ENCODE data around the gene LAMA2.

The LAMA2 gene

DNA sequence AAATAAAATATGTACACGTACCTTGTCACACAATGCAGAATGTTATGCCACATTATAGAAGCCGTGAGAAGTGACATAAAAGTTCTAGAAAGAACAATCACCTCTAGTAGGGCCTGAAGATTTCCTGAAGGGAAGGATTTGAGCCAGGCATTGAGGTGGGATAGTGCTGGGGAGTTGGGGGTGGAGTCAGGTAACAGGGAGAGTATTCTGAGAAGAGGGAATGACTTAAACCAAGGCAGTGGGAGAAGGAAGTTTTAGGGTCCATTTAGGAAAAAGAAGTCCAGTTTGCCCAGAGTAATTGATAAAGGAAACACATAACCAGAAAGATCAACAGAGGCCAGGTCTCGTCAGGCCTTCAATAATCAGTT is 564.2 kb downstream of the LAMA2 start:
- TF ChIP-seq, protein P1, sequence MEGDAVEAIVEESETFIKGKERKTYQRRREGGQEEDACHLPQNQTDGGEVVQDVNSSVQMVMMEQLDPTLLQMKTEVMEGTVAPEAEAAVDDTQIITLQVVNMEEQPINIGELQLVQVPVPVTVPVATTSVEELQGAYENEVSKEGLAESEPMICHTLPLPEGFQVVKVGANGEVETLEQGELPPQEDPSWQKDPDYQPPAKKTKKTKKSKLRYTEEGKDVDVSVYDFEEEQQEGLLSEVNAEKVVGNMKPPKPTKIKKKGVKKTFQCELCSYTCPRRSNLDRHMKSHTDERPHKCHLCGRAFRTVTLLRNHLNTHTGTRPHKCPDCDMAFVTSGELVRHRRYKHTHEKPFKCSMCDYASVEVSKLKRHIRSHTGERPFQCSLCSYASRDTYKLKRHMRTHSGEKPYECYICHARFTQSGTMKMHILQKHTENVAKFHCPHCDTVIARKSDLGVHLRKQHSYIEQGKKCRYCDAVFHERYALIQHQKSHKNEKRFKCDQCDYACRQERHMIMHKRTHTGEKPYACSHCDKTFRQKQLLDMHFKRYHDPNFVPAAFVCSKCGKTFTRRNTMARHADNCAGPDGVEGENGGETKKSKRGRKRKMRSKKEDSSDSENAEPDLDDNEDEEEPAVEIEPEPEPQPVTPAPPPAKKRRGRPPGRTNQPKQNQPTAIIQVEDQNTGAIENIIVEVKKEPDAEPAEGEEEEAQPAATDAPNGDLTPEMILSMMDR (IDR thresholded peaks at IDR 0.05; ENCODE audit: low read depth, low read length): no peak
- H3K4me3 ChIP-seq (ENCODE audit: low read depth, low read length): no peak overlapping the region

DNA sequence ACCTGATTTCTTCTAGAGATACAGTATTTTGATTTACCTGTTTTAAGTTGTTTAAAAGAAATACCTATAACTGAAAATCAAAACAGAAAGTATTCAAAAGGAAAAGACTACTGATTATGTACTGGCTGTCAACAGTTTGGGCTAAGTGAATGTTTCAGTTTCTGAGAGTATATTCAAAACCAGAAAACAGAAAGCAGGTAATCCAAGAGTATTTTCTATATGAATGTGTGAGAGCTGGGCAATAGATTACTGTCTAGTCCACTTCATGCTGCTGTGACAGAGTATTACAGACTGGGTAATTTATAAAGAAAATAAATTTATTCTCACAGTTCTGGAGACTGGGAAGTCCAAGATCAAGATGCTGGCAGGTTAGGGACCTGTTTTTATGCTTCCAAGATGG is 566.0 kb downstream of the LAMA2 start:
- H3K4me3 ChIP-seq (ENCODE audit: low read depth, low read length): no peak overlapping the region
- no peaks in the 10 kb centered on the region for H3K27me3 ChIP-seq (ENCODE audit: insufficient read depth, low read depth, severe bottlenecking)
- H3K9me3 ChIP-seq (ENCODE audit: severe bottlenecking): no peaks in the 10 kb centered on the region
- H3K36me3 ChIP-seq: no peaks in the 10 kb centered on the region
- TF ChIP-seq, protein P1 (IDR thresholded peaks at IDR 0.05; ENCODE audit: low read depth, low read length): no peak
- no peak overlapping the region for H3K27ac ChIP-seq
- no peak for DNase-seq

More for the DNA sequence above, 564.2 kb downstream of the LAMA2 start:
- no peaks in the 10 kb centered on the region for H3K9me3 ChIP-seq (ENCODE audit: severe bottlenecking)
- no peaks in the 10 kb centered on the region for H3K36me3 ChIP-seq
- no peak overlapping the region for H3K27ac ChIP-seq
- DNase-seq: no peak
- H3K27me3 ChIP-seq (ENCODE audit: insufficient read depth, low read depth, severe bottlenecking): no peaks in the 10 kb centered on the region

DNA sequence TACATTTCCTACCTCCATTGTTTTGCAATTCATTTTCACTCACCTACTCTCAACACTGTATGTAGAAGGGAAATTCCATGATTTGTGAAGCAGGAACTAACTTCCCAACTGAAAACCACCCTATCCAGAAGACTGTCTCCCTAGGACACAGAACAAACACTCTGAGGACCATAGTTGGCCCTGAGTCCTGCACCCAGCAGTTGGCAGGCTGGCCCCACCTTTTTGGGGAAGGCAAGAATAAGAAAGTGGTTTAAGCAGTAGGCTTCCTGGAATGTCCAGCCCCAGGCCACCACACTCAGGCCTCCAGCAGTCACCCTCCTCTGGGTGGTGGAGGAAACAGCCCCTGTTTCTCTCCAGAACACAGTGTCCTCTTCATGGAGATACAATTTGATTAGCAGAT is 568.2 kb downstream of the LAMA2 start:
- TF ChIP-seq, protein P1 (IDR thresholded peaks at IDR 0.05; ENCODE audit: low read depth, low read length): no peak
- DNase-seq: no peak
- Histone ChIP-seq H3K27me3 (ENCODE audit: insufficient read depth, low read depth, severe bottlenecking) (no peaks in the 10 kb centered on the region), H3K9me3 (ENCODE audit: severe bottlenecking) (no peaks in the 10 kb centered on the region), H3K4me3 (ENCODE audit: low read depth, low read length) (no peak overlapping the region), H3K27ac (no peak overlapping the region), H3K36me3 (no peaks in the 10 kb centered on the region)

DNA sequence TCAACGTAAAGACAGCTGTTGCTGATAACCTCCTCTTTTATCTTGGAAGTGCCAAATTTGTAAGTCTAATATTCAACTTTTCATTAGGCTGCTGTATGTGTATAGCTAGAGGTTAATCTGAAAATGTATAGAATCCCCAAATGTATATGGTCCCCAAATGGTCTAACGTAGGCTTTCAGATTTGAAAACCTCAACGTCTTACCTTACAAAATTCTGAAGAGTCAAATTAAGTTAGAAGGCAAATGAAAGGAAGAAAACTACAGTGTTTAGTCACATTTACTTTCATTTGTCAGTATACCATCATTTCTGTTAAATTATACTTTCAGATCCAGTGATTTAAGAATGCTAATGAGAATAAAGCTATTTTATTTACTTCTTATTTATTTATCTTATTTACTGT is 570.1 kb downstream of the LAMA2 start:
- no peak overlapping the region for H3K27ac ChIP-seq
- no peaks in the 10 kb centered on the region for H3K27me3 ChIP-seq (ENCODE audit: insufficient read depth, low read depth, severe bottlenecking)
- no peaks in the 10 kb centered on the region for H3K9me3 ChIP-seq (ENCODE audit: severe bottlenecking)
- H3K4me3 ChIP-seq (ENCODE audit: low read depth, low read length): no peak overlapping the region
- TF ChIP-seq, protein P1 (IDR thresholded peaks at IDR 0.05; ENCODE audit: low read depth, low read length): no peak
- DNase-seq: no peak
- H3K36me3 ChIP-seq: no peaks in the 10 kb centered on the region

DNA sequence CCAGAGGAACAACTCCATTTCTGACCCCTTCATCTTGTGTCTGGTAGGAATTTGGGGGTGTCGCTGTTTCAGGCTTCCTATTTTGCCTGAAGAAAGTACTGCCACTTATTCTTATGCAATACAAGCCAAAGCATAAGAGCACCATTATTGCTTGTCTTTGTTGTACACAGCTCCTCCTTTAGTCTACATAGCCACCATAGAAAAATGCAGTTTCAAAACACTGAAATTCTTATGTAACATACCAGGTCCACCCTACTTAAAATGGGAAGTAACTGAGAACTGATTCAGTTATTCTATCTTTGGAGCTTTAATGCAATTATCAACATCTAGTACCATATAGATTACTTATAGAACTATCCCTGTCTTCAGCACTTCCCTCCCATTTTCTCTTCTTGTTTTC is 571.5 kb downstream of the LAMA2 start:
- Histone ChIP-seq H3K9me3 (ENCODE audit: severe bottlenecking) (no peaks in the 10 kb centered on the region), H3K4me3 (ENCODE audit: low read depth, low read length) (no peak overlapping the region), H3K27ac (no peak overlapping the region), H3K36me3 (no peaks in the 10 kb centered on the region), H3K27me3 (ENCODE audit: insufficient read depth, low read depth, severe bottlenecking) (no peaks in the 10 kb centered on the region)
- TF ChIP-seq, protein P1 (IDR thresholded peaks at IDR 0.05; ENCODE audit: low read depth, low read length): no peak
- no peak for DNase-seq

DNA sequence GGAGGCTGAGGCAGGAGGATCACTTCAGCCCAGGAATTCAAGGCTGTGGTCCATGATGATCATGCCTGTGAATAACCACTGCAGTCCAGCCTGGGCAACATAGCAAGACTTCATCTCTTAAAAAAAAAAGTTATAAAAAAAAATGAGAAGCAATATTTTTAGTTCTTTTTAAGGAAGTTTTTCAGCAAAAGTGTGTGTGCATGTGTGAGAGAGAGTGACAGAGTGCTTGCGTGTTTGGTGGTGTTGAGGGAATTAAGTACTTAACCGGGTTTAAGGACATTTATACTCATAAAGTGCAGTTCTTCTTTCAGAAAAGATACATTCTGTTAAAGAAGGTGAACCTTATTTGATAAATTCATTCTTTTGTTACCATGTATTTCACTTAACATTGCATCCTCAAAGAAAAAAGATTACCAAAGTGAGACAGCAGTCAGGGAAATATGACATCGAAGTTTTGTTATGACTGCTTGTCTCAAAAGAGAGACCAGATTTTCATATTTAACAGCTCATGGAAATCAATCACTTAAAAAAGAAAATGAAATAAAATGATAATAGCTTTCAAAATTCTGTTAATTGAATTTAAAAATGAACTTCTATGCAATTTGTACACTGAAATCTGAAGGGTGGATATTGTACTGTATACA is 572.3 kb downstream of the LAMA2 start:
- DNase-seq: no peak
- TF ChIP-seq, protein P1 (IDR thresholded peaks at IDR 0.05; ENCODE audit: low read depth, low read length): no peak
- H3K27ac ChIP-seq: no peak overlapping the region
- H3K36me3 ChIP-seq: no peaks in the 10 kb centered on the region
- no peaks in the 10 kb centered on the region for H3K27me3 ChIP-seq (ENCODE audit: insufficient read depth, low read depth, severe bottlenecking)
- no peak overlapping the region for H3K4me3 ChIP-seq (ENCODE audit: low read depth, low read length)
- no peaks in the 10 kb centered on the region for H3K9me3 ChIP-seq (ENCODE audit: severe bottlenecking)

Data from WERI-Rb-1 (cell line).